HCT116 (cell line): ENCODE measurements around the gene HYAL2.

ENCODE experiments used
- POLR2A ChIP-seq: IDR thresholded peaks from 2 replicates; pipeline ENCODE4 v1.7.0; 2011; ENCODE audit warnings: borderline replicate concordance; ENCODE audit not compliant: insufficient read depth, insufficient read length; ENCODE audit errors: extremely low read depth
- YY1 ChIP-seq: IDR thresholded peaks from 2 replicates; pipeline ENCODE4 v1.6.1; 2011; ENCODE audit warnings: low read length, low read depth, moderate library complexity, mild to moderate bottlenecking; ENCODE audit not compliant: insufficient replicate concordance; ENCODE audit errors: extremely low read depth
- TF ChIP-seq, protein P1 (sequence below), 3 experiments: fragments of 200-600 bp in 1 of 3; sonication (generic) in 1 of 3; IDR thresholded peaks in 2 of 3; conservative IDR thresholded peaks in 1 of 3; 2 replicates each; pipeline ENCODE4 v1.5.1; 2012 to 2017; ENCODE audit warnings: low read depth in 2 of 3, low read length in 2 of 3, antibody characterized with exemption in 1 of 3, borderline replicate concordance in 1 of 3, control low read depth in 1 of 3, mild to moderate bottlenecking in 1 of 3, mixed read lengths in 1 of 3, mixed run types in 1 of 3, moderate library complexity in 1 of 3; ENCODE audit not compliant: insufficient read depth in 1 of 3

DNA sequence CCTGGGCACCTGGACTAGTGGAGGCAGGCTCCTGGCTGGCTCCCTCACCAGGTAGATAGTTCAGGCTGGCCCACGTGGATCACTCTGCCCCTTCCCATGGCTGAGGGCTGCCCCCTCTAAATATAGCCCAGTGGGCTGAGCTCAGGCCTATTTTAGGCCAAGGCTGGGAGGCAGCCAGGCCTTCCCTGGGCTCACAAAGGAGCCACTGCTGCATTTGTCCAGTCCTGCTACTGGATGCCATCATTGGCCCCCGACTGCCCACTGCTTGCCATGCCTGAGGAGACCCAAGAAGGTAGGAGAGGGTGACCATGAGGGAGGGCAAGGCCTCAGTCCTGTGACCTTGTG lies 43.7 kb downstream of the HYAL2 start, which contains the start of gene LSMEM2:
- TF ChIP-seq, protein P1, sequence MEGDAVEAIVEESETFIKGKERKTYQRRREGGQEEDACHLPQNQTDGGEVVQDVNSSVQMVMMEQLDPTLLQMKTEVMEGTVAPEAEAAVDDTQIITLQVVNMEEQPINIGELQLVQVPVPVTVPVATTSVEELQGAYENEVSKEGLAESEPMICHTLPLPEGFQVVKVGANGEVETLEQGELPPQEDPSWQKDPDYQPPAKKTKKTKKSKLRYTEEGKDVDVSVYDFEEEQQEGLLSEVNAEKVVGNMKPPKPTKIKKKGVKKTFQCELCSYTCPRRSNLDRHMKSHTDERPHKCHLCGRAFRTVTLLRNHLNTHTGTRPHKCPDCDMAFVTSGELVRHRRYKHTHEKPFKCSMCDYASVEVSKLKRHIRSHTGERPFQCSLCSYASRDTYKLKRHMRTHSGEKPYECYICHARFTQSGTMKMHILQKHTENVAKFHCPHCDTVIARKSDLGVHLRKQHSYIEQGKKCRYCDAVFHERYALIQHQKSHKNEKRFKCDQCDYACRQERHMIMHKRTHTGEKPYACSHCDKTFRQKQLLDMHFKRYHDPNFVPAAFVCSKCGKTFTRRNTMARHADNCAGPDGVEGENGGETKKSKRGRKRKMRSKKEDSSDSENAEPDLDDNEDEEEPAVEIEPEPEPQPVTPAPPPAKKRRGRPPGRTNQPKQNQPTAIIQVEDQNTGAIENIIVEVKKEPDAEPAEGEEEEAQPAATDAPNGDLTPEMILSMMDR (IDR thresholded peaks at IDR 0.05 in 2 of 3, conservative IDR thresholded peaks at IDR 0.05 in 1 of 3; ENCODE audit: borderline replicate concordance in 1 of 3, insufficient read depth in 1 of 3, low read depth in 2 of 3, low read length in 2 of 3) = no peak
- TF ChIP-seq POLR2A (no peak), YY1 (no peak)
